GM18861 (cell line): Measurements from ENCODE around the gene DUOXA1.
"Not testable (repeated sequence)": the region's sequence is repeated elsewhere in the genome, so short reads cannot be mapped to it uniquely, and the experiment has no call there.

Experiments
- ATAC-seq: cut with Tn5 transposase; IDR thresholded peaks from one replicate; pipeline ENCODE4 v1.9.1; 2021; ENCODE audit not compliant: unreplicated experiment

The DUOXA1 gene

GRCh38 chr15:45151998-45152828 is 22.5 kb upstream of the DUOXA1 start:
- ATAC-seq = no peak

- no peak for ATAC-seq
Measured at GRCh38 chr15:45150997-45151396, 21.3 kb upstream of the DUOXA1 start.

- no peak for ATAC-seq
Measured at GRCh38 chr15:45150481-45150880, 20.8 kb upstream of the DUOXA1 start.

GRCh38 chr15:45149060-45149459 is 19.4 kb upstream of the DUOXA1 start:
- ATAC-seq = no peak

GRCh38 chr15:45148076-45149059 is 18.7 kb upstream of the DUOXA1 start:
- ATAC-seq = no peak

GRCh38 chr15:45147606-45148005 is 17.9 kb upstream of the DUOXA1 start:
- no peak for ATAC-seq

GRCh38 chr15:45146405-45146804 is 16.7 kb upstream of the DUOXA1 start:
- ATAC-seq = no peak

GRCh38 chr15:45144775-45145174 is 15.1 kb upstream of the DUOXA1 start:
- no peak for ATAC-seq

GRCh38 chr15:45143946-45144345 is 14.3 kb upstream of the DUOXA1 start:
- no peak for ATAC-seq

GRCh38 chr15:45143056-45143455 is 13.4 kb upstream of the DUOXA1 start:
- ATAC-seq = no peak

GRCh38 chr15:45141386-45141785 is 11.7 kb upstream of the DUOXA1 start:
- no peak for ATAC-seq

GRCh38 chr15:45140557-45141250 is 11.0 kb upstream of the DUOXA1 start:
- ATAC-seq = no peak

- ATAC-seq = no peak
Measured at GRCh38 chr15:45139770-45140169, 10.1 kb upstream of the DUOXA1 start.

GRCh38 chr15:45138814-45139765 is 9.4 kb upstream of the DUOXA1 start:
- no peak for ATAC-seq

- ATAC-seq = no peak
Measured at GRCh38 chr15:45137703-45138102, 8.0 kb upstream of the DUOXA1 start.

GRCh38 chr15:45136378-45136764 is 6.7 kb upstream of the DUOXA1 start:
- ATAC-seq = no peak

GRCh38 chr15:45135705-45136377 is 6.2 kb upstream of the DUOXA1 start:
- ATAC-seq = not testable (repeated sequence)

- ATAC-seq = no peak
Measured at GRCh38 chr15:45134682-45135604, 5.3 kb upstream of the DUOXA1 start.
